Inferior parietal cortex (tissue), 1 donor: ENCODE results near the gene TBCEL.
"Not testable (repeated sequence)": the region's sequence is repeated elsewhere in the genome, so short reads cannot be mapped to it uniquely, and the experiment has no call there.

Experiments
- DNase-seq: peaks from one replicate; pipeline ENCODE4 v3.0.0-alpha.2; 2016; ENCODE audit errors: extremely low spot score

TBCEL gene

GRCh38 chr11:121029153-121029552, 5.3 kb downstream of the TBCEL start:
- DNase-seq = no peak

DNA sequence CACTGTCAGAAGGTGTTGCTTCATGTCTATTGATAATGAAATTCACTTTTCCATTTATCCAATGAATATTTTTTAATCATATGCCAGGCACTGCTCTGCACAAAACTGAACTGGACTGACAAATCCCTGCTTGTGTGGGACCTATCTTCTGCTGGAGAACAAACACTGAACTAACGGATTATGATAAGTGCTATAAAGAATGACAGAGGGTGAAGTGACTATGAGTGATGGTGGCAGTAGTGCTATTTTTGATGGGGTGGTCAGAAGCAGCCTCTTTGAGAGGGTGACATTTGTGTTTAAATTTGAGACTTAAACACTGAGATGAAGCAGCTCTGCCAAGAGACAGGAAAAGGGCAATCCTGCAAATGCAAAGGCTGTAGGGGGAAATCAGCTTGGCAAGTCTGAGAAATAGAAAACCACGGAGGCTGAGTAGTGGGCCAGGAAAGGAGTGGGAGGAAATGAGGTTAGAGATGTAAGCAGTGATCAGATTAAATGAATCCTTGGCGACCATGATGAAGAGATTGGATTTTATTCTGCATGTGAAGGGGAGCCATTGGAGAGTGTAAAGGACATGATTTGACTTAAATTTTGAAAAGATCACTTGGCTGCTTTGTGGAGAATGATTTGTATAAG, 6.0 kb downstream of the TBCEL start:
- DNase-seq = no peak

- no peak for DNase-seq
Observed at GRCh38 chr11:121031167-121031566, 7.3 kb downstream of the TBCEL start.

GRCh38 chr11:121031648-121032047, 7.7 kb downstream of the TBCEL start:
- not testable (repeated sequence) for DNase-seq

DNA sequence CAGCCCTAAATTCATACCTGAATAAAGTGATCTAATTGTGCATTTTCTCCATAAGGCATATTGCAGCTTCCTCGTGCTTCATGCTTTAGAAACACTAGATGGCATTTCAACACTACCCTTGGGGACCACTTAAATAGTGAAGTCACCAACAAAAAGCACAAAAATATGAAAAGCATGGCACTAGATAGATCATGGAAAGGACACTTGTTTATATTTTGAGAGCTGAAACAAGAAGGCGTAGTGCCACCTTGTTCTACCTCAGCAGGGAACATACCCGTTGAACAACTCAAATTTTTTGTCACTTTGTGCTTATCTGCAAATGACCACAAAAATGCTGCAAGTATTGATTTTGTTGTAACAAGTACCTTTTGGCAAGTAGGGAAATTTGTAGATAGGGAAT, 8.6 kb downstream of the TBCEL start:
- DNase-seq = no peak

DNA sequence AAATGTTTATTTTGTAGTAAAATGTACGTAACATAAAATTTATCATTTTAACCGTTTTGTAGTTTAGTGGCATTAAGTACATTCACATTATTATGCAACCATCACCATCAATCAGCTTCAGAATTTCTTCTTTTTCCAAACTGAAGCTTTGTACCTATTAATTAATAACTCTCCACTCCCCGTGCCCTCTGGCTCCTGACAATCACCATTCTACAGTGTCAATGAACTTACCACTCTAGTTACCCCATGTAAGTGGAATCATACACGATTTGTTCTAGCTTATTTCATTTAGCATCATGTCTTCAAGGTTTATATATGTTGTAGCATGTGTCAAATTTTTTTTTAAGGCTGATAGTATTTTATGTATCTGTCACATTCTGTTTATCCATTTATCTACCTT, 9.7 kb downstream of the TBCEL start:
- DNase-seq = no peak

DNA sequence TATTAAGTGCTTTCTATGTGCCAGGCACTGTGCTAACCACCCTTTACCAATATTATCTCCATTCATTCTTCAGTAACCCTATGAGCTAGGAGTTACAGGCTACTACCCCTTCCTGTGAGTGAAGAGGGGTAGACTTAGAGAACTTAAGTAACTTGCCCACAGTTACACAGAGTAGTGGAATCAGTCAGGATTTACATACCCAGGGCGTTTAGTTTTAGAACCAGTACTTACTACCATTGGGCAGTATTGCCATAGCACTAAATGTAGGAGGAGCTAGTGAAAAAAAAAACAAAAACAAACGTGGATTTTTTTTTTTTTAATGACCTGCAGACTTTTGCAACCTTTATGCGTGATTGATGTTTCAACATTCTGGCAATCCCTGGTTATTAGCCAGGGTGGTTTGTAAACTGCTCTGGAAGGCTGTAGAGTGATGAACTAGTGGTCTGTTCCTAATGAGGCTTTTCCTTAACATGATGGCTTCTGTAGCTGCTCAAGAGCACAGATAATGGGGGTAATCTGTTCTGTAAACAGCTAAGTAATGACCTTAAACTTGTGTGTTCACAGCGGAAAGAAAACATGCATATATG, 11.4 kb downstream of the TBCEL start:
- no peak for DNase-seq

DNA sequence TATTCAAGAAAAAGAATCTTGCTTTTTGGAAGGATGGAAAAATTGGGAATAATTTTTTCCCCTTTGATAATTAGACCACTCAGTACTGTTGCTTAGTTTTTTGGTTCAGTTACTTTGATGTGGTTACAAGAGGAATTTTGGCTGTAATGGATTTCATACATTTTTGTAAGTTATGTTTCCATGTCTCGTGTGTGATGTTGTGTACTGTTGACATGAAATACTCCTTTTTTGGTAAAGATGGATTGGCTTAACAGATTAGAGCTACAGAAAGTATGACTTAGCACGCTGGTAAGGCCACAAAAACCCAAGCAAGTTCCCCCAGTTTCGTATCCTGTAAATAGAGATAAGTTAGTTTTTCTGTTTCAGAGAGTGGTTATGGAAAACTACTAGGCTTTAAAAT, 11.9 kb downstream of the TBCEL start:
- DNase-seq = no peak

DNA sequence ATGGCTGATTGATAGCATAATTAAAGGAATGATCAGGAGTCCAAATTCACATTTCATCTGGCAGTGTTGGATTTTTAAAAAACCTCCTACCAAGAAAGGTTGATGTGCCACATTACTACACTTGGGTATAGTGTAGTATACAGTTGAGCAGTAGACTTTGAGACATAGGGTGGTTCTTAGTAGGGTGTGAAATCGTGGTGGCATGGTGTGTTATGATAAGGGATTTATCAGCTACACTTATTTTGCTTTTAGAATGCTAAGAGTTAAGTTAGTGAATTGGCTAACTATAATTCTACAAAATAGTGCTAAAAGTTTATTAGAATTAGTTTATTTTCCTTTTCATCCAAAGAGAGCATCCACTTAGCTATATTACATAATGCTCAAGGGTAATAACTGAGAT, 13.1 kb downstream of the TBCEL start:
- DNase-seq = no peak

DNA sequence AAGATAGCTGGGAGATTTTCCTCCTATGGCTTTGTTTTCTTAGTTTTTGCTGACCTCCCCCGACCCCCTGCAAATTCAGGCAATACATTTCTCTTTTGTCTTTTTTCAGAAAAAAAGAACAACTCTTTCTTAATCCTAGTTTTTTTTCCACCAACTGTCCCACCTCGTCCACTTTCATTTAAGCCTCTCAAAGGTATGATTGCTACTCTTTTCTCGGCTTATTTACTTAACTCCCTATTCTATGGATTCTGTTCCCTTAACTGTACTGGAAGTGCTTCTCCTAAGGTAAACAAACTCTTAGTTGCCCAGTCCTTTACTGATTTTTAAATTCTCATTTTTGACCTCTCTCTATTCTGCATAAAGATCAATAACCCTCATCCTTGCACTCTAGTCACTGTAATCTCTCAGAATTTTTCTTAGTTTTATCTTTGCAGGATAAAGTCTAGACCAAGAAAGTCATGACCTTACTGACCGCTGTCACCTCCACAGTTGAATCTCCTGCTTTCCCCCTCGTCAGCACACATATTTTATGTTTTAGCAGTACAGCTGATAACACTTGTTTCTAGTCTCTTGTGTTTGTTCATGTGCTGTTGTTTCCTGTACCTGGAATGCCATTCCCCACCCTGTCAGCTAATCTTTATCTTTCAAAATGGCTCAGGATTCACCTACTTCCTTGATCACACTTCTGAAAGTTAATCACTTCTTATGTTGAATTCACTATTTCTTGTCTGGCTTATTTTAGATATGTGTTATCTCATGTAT, 14.9 kb downstream of the TBCEL start:
- no peak for DNase-seq

GRCh38 chr11:121039971-121040613, 16.2 kb downstream of the TBCEL start:
- no peak for DNase-seq

- DNase-seq = no peak
Observed at GRCh38 chr11:121040614-121041002, 16.7 kb downstream of the TBCEL start.

- no peak for DNase-seq
Observed at GRCh38 chr11:121041072-121041471, 17.2 kb downstream of the TBCEL start.

GRCh38 chr11:121042296-121042695, 18.4 kb downstream of the TBCEL start:
- no peak for DNase-seq

- DNase-seq = no peak
Observed at GRCh38 chr11:121047926-121048325, 24.0 kb downstream of the TBCEL start.

DNA sequence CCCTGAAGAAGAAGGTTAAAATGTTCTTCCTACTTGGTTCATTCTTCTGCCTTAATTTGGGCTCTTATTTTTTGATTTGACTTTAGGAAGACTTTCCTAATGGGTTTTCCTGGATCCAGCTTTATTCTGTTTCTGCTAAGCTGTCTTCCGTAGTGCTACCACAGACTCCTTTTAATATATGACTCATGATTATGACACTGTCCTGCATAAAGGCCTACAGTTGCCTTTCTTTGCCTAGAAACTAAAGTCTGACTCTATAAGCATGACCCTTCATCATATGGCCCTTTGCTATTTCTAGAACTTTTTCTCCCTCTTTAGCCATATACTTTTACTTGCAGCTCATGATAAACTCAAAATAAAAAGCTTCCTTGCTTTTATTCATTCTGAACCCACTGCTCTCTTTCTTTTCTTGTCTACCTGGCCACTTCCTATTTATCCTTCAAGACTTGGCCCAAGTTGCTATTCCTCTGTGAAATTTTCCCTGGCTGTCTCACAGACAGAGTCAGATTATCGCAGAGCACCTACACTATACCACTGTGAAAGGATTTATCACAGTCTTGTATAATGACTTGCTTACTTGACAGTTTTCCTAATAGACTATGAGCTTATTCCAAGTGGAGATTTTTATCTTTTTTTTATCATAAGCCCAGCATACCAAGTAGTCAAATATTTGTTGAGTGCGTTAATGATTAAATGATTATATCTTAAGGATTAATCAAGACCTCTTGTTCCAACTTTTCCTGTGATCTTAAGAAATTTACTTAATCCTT, 24.7 kb downstream of the TBCEL start:
- DNase-seq = no peak

DNA sequence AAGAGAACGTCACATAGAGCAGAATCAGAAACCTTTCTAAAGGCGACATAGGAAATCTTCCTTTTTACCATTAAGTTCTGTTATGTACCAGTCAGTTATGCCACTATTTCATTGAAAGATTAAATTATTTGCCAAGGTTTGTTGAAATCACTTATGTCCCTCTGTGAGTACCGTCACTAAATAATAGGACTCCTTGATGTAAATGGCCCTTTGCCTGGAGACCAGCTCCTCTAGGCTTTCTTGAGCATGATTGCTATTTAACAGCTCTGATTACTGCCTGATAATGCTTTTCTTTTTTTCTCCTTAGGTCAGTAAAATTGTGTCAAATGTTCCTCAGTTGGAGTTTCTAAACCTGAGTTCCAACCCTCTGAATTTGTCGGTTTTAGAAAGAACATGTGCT, 29.3 kb downstream of the TBCEL start:
- no peak for DNase-seq

- DNase-seq = no peak
Observed at GRCh38 chr11:121054266-121054665, 30.4 kb downstream of the TBCEL start.

- no peak for DNase-seq
Observed at GRCh38 chr11:121055076-121055475, 31.2 kb downstream of the TBCEL start.

GRCh38 chr11:121057922-121058321, 34.0 kb downstream of the TBCEL start:
- DNase-seq = no peak

DNA sequence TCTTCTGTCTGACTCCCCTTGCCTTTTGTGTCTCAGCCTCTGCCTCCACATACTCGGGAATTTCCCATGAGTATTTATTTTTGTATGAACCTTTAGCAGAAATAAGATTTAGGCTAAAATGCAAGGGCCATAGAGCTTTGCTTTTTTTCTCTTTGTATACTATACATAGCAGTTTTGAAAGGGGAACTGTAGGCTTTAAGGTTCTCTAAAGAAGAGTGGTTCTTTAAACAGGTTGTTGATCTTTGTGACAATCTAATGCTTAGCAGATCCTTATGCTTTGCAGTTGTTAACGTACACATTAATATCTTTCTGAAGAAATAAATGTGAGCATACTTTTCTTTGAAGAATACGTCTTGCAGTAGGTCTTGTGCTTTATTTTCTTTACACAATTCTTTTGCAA, 35.0 kb downstream of the TBCEL start:
- no peak for DNase-seq

GRCh38 chr11:121059605-121060004, 35.7 kb downstream of the TBCEL start:
- DNase-seq = no peak
